ENCODE measurements around the gene IFNL4. TPM values are rescaled to one million over a fixed set of nuclear protein-coding genes. Genes with fewer than 3 reads are reported as not detected.

IFNL4 gene
- total and polyA plus RNA-seq, 2 donors (not counting 1 experiment from before 2014, with no cell fraction given): not detected

DNA sequence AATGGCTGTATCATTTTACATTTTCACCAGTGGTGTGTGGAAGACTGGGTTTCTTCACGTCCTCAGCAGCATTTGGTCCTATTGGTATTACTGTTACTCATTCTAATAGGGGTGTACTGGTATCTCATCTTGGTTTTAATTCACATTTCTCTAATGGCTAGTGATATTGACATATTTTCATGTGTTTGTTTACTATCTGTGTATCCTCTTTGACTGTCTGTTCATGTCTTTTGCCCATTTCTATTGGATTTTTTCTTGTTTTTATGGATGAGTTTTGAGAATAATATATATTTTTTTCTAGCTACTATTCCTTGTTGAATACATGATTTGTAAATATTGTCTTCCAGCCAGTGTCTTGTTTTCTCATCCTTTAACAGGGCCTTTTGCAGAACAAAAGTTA lies 33.4 kb upstream of the IFNL4 start:
- TF ChIP-seq CTCF (conservative IDR thresholded peaks at IDR 0.05 in 1 of 2, IDR thresholded peaks at IDR 0.05 in 1 of 2; ENCODE audit: low read depth in 1 of 2, low read length in 2 of 2) (no peak), EZH2 (IDR thresholded peaks at IDR 0.05; ENCODE audit: low read length, missing control alignments) (no peak)
- no peak for DNase-seq (ENCODE audit: low read depth in 2 of 2)
- Histone ChIP-seq H3K9ac (ENCODE audit: insufficient read depth, low read length) (no peak overlapping the region), H3K79me2 (ENCODE audit: control insufficient read depth, insufficient read depth, low read length) (no peaks in the 10 kb centered on the region), H3K4me3 (replicated peaks in 1 of 4; ENCODE audit: control extremely low read depth in 1 of 4, insufficient read depth in 1 of 4, low read depth in 3 of 4, low read length in 4 of 4) (no peak overlapping the region), H3K9me3 (ENCODE audit: control insufficient read depth, insufficient read depth, low read depth, low read length) (no peaks in the 10 kb centered on the region), H3K36me3 (ENCODE audit: control insufficient read depth, insufficient read depth, low read length) (no peaks in the 10 kb centered on the region), H3K27me3 (ENCODE audit: control insufficient read depth, insufficient read depth, low read length) (no peaks in the 10 kb centered on the region), H4K20me1 (ENCODE audit: control insufficient read depth, extremely low read depth, insufficient read depth, low read length) (no peaks in the 10 kb centered on the region), H2AFZ (ENCODE audit: low read length) (no peak overlapping the region), H3K4me1 (ENCODE audit: control insufficient read depth, extremely low read depth, insufficient read depth, low read length) (no peaks in the 10 kb centered on the region), H3K27ac (ENCODE audit: insufficient read depth, low read length) (no peak overlapping the region), H3K4me2 (ENCODE audit: extremely low read depth, insufficient read depth, low read length) (no peak overlapping the region)

GRCh38 chr19:39277598-39277997 lies 28.9 kb upstream of the IFNL4 start:
- no peaks in the 10 kb centered on the region for H3K27me3 ChIP-seq (ENCODE audit: control insufficient read depth, insufficient read depth, low read length)
- H3K9me3 ChIP-seq (ENCODE audit: control insufficient read depth, insufficient read depth, low read depth, low read length): no peaks in the 10 kb centered on the region
- no peak overlapping the region for H3K4me3 ChIP-seq (replicated peaks in 1 of 4; ENCODE audit: control extremely low read depth in 1 of 4, insufficient read depth in 1 of 4, low read depth in 3 of 4, low read length in 4 of 4)
- H3K79me2 ChIP-seq (ENCODE audit: control insufficient read depth, insufficient read depth, low read length): no peaks in the 10 kb centered on the region
- no peak overlapping the region for H2AFZ ChIP-seq (ENCODE audit: low read length)
- no peak overlapping the region for H3K4me2 ChIP-seq (ENCODE audit: extremely low read depth, insufficient read depth, low read length)
- no peaks in the 10 kb centered on the region for H4K20me1 ChIP-seq (ENCODE audit: control insufficient read depth, extremely low read depth, insufficient read depth, low read length)
- no peak overlapping the region for H3K27ac ChIP-seq (ENCODE audit: insufficient read depth, low read length)
- no peaks in the 10 kb centered on the region for H3K36me3 ChIP-seq (ENCODE audit: control insufficient read depth, insufficient read depth, low read length)
- TF ChIP-seq CTCF (conservative IDR thresholded peaks at IDR 0.05 in 1 of 2, IDR thresholded peaks at IDR 0.05 in 1 of 2; ENCODE audit: low read depth in 1 of 2, low read length in 2 of 2) (no peak), EZH2 (IDR thresholded peaks at IDR 0.05; ENCODE audit: low read length, missing control alignments) (no peak)
- no peaks in the 10 kb centered on the region for H3K4me1 ChIP-seq (ENCODE audit: control insufficient read depth, extremely low read depth, insufficient read depth, low read length)
- H3K9ac ChIP-seq (ENCODE audit: insufficient read depth, low read length): no peak overlapping the region
- no peak for DNase-seq (ENCODE audit: low read depth in 2 of 2)

GRCh38 chr19:39276740-39277139 lies 28.1 kb upstream of the IFNL4 start:
- no peaks in the 10 kb centered on the region for H3K9me3 ChIP-seq (ENCODE audit: control insufficient read depth, insufficient read depth, low read depth, low read length)

More at GRCh38 chr19:39276740-39277139, 28.1 kb upstream of the IFNL4 start:
- H3K4me3 ChIP-seq (replicated peaks in 1 of 4; ENCODE audit: control extremely low read depth in 1 of 4, insufficient read depth in 1 of 4, low read depth in 3 of 4, low read length in 4 of 4): no peak overlapping the region
- no peak for DNase-seq (ENCODE audit: low read depth in 2 of 2)
- no peak overlapping the region for H3K4me2 ChIP-seq (ENCODE audit: extremely low read depth, insufficient read depth, low read length)
- no peaks in the 10 kb centered on the region for H3K36me3 ChIP-seq (ENCODE audit: control insufficient read depth, insufficient read depth, low read length)
- no peaks in the 10 kb centered on the region for H4K20me1 ChIP-seq (ENCODE audit: control insufficient read depth, extremely low read depth, insufficient read depth, low read length)
- H3K79me2 ChIP-seq (ENCODE audit: control insufficient read depth, insufficient read depth, low read length): no peaks in the 10 kb centered on the region
- H3K27me3 ChIP-seq (ENCODE audit: control insufficient read depth, insufficient read depth, low read length): no peaks in the 10 kb centered on the region
- H3K9ac ChIP-seq (ENCODE audit: insufficient read depth, low read length): no peak overlapping the region
- TF ChIP-seq CTCF (conservative IDR thresholded peaks at IDR 0.05 in 1 of 2, IDR thresholded peaks at IDR 0.05 in 1 of 2; ENCODE audit: low read depth in 1 of 2, low read length in 2 of 2) (no peak), EZH2 (IDR thresholded peaks at IDR 0.05; ENCODE audit: low read length, missing control alignments) (no peak)
- H2AFZ ChIP-seq (ENCODE audit: low read length): no peak overlapping the region
- H3K27ac ChIP-seq (ENCODE audit: insufficient read depth, low read length): no peak overlapping the region
- no peaks in the 10 kb centered on the region for H3K4me1 ChIP-seq (ENCODE audit: control insufficient read depth, extremely low read depth, insufficient read depth, low read length)

All from fibroblast of lung (primary cell).